ENCODE measurements around the gene CTNNA3.

The CTNNA3 gene

GRCh38 chr10:66144016-66144415, 1552.0 kb downstream of the CTNNA3 start:
- no peak for DNase-seq (ENCODE audit: low read depth in 2 of 2)

- no peak for DNase-seq (ENCODE audit: low read depth in 2 of 2)
These were observed 1593.2 kb downstream of the CTNNA3 start for GRCh38 chr10:66102756-66103155.

GRCh38 chr10:66098595-66099480, 1597.2 kb downstream of the CTNNA3 start:
- DNase-seq (ENCODE audit: low read depth in 2 of 2): no peak

GRCh38 chr10:66095610-66096009, 1600.4 kb downstream of the CTNNA3 start:
- DNase-seq (ENCODE audit: low read depth in 2 of 2): no peak

- DNase-seq (ENCODE audit: low read depth in 2 of 2): no peak
These were observed 1610.1 kb downstream of the CTNNA3 start for GRCh38 chr10:66085906-66086305.

GRCh38 chr10:66071907-66072306, 1624.1 kb downstream of the CTNNA3 start:
- no peak for DNase-seq (ENCODE audit: low read depth in 2 of 2)

- no peak for DNase-seq (ENCODE audit: low read depth in 2 of 2)
These were observed 1637.4 kb downstream of the CTNNA3 start for GRCh38 chr10:66058594-66058993.

GRCh38 chr10:66049335-66049734, 1646.7 kb downstream of the CTNNA3 start:
- DNase-seq (ENCODE audit: low read depth in 2 of 2): no peak

- no peak for DNase-seq (ENCODE audit: low read depth in 2 of 2)
These were observed 1650.1 kb downstream of the CTNNA3 start for GRCh38 chr10:66045859-66046258.

- DNase-seq (ENCODE audit: low read depth in 2 of 2): no peak
These were observed 1654.2 kb downstream of the CTNNA3 start for GRCh38 chr10:66041771-66042170.

GRCh38 chr10:66038623-66039022, 1657.4 kb downstream of the CTNNA3 start:
- no peak for DNase-seq (ENCODE audit: low read depth in 2 of 2)

GRCh38 chr10:66026321-66026720, 1669.7 kb downstream of the CTNNA3 start:
- no peak for DNase-seq (ENCODE audit: low read depth in 2 of 2)

- no peak for DNase-seq (ENCODE audit: low read depth in 2 of 2)
These were observed 1670.8 kb downstream of the CTNNA3 start for GRCh38 chr10:66025186-66025585.

- no peak for DNase-seq (ENCODE audit: low read depth in 2 of 2)
These were observed 1674.6 kb downstream of the CTNNA3 start for GRCh38 chr10:66021423-66021822.

GRCh38 chr10:66008221-66008620, 1687.8 kb downstream of the CTNNA3 start:
- DNase-seq (ENCODE audit: low read depth in 2 of 2): no peak

- no peak for DNase-seq (ENCODE audit: low read depth in 2 of 2)
These were observed 1689.6 kb downstream of the CTNNA3 start for GRCh38 chr10:66006411-66006810.

- DNase-seq (ENCODE audit: low read depth in 2 of 2): no peak
These were observed 1702.5 kb downstream of the CTNNA3 start for GRCh38 chr10:65993451-65993850.

- no peak for DNase-seq (ENCODE audit: low read depth in 2 of 2)
These were observed 1727.1 kb downstream of the CTNNA3 start for GRCh38 chr10:65968871-65969270.

GRCh38 chr10:65968437-65968836, 1727.6 kb downstream of the CTNNA3 start:
- DNase-seq (ENCODE audit: low read depth in 2 of 2): no peak

GRCh38 chr10:65964205-65964604, 1731.8 kb downstream of the CTNNA3 start:
- DNase-seq (ENCODE audit: low read depth in 2 of 2): no peak

GRCh38 chr10:65952086-65952485, 1743.9 kb downstream of the CTNNA3 start:
- DNase-seq (ENCODE audit: low read depth in 2 of 2): no peak

- DNase-seq (ENCODE audit: low read depth in 2 of 2): peak; percentile 2 to 6
These were observed 1745.9 kb downstream of the CTNNA3 start for GRCh38 chr10:65950075-65950474.

GRCh38 chr10:65949526-65949925, 1746.5 kb downstream of the CTNNA3 start:
- DNase-seq (ENCODE audit: low read depth in 2 of 2): no peak

GRCh38 chr10:65945061-65945460, 1750.9 kb downstream of the CTNNA3 start:
- no peak for DNase-seq (ENCODE audit: low read depth in 2 of 2)

Data from fibroblast of skin of left quadriceps (primary cell).